WERI-Rb-1 (cell line): ENCODE data around the gene SSH3.

ENCODE experiments used
- DNase-seq: peaks from one replicate; pipeline ENCODE4 v3.0.0-alpha.2; 2020
- H3K27ac ChIP-seq: fragments of 250-450 bp; sonication (Bioruptor Pico); 2 replicates; pipeline ENCODE4 v1.5.1; 2020; ENCODE audit warnings: mild to moderate bottlenecking, moderate library complexity
- H3K27me3 ChIP-seq: fragments of 250-450 bp; sonication (Bioruptor Pico); 2 replicates; pipeline ENCODE4 v1.5.1; 2021; ENCODE audit warnings: mild to moderate bottlenecking, low read depth, moderate library complexity; ENCODE audit not compliant: insufficient read depth, severe bottlenecking
- H3K36me3 ChIP-seq: fragments of 250-450 bp; sonication (Bioruptor Pico); 2 replicates; pipeline ENCODE4 v1.5.1; 2020; ENCODE audit warnings: mild to moderate bottlenecking, moderate library complexity
- H3K4me3 ChIP-seq: 2 replicates; pipeline ENCODE4 v1.5.1; 2011; ENCODE audit warnings: low read depth, mild to moderate bottlenecking, control low read depth, low read length
- H3K9me3 ChIP-seq: fragments of 250-450 bp; sonication (Bioruptor Pico); 2 replicates; pipeline ENCODE4 v1.5.1; 2021; ENCODE audit warnings: mild to moderate bottlenecking, moderate library complexity; ENCODE audit not compliant: severe bottlenecking
- CTCF ChIP-seq: IDR thresholded peaks from 2 replicates; pipeline ENCODE4 v1.5.1; 2011; ENCODE audit warnings: low read depth, mild to moderate bottlenecking, control low read depth, inconsistent platforms, low read length

SSH3 gene

GRCh38 chr11:67298786-67299185, 4.5 kb upstream of the SSH3 start:
- Histone ChIP-seq H3K9me3 (peaks cover 5% of the 10 kb centered on the region), H3K27me3 (no peaks in the 10 kb centered on the region), H3K36me3 (peaks cover 40% of the 10 kb centered on the region), H3K27ac (no peak overlapping the region), H3K4me3 (no peak overlapping the region)
- DNase-seq, result no peak
- no peak for TF ChIP-seq CTCF

- no peak overlapping the region for H3K4me3 ChIP-seq
- no peak for TF ChIP-seq CTCF
- H3K36me3 ChIP-seq, result peaks cover 37% of the 10 kb centered on the region
- peaks cover 5% of the 10 kb centered on the region for H3K9me3 ChIP-seq
- DNase-seq, result no peak
- H3K27me3 ChIP-seq, result no peaks in the 10 kb centered on the region
- no peak overlapping the region for H3K27ac ChIP-seq
Measured at GRCh38 chr11:67299471-67300191, 3.7 kb upstream of the SSH3 start.

- no peak for TF ChIP-seq CTCF
- Histone ChIP-seq H3K36me3 (peaks cover 33% of the 10 kb centered on the region), H3K27ac (no peak overlapping the region), H3K4me3 (no peak overlapping the region), H3K27me3 (no peaks in the 10 kb centered on the region), H3K9me3 (peaks cover 5% of the 10 kb centered on the region)
- no peak for DNase-seq
Measured at GRCh38 chr11:67300256-67300755, 3.0 kb upstream of the SSH3 start.

GRCh38 chr11:67300756-67301312, 2.5 kb upstream of the SSH3 start:
- Histone ChIP-seq H3K27me3 (no peaks in the 10 kb centered on the region), H3K9me3 (peaks cover 4% of the 10 kb centered on the region), H3K4me3 (no peak overlapping the region), H3K36me3 (peaks cover 33% of the 10 kb centered on the region), H3K27ac (no peak overlapping the region)
- DNase-seq, result peak; percentile 6
- no peak for TF ChIP-seq CTCF

GRCh38 chr11:67301313-67301921, 1.9 kb upstream of the SSH3 start:
- Histone ChIP-seq H3K36me3 (peaks cover 29% of the 10 kb centered on the region), H3K27me3 (no peaks in the 10 kb centered on the region), H3K9me3 (no peaks in the 10 kb centered on the region), H3K4me3 (peak overlapping the region; percentile 90; the same call in 1 of the 2 replicates), H3K27ac (peak overlapping the region; percentile 89)
- no peak for TF ChIP-seq CTCF
- DNase-seq, result peak; percentile 10
